K562 (cell line): ENCODE measurements around the gene TTC28. TPM values are rescaled to one million over a fixed set of nuclear protein-coding genes. Genes with fewer than 3 reads are reported as not detected.

Experiments used
- ARID1B ChIP-seq: fragments of 450-650 bp; IDR thresholded peaks from 2 replicates; pipeline ENCODE4 v1.6.1; 2016; ENCODE audit warnings: antibody characterized with exemption, mild to moderate bottlenecking, inconsistent platforms
- C11orf30 ChIP-seq: fragments of 450-650 bp; IDR thresholded peaks from 2 replicates; pipeline ENCODE4 v1.6.1; 2016; ENCODE audit warnings: low read depth, mild to moderate bottlenecking
- DPF2 ChIP-seq: fragments of 450-650 bp; IDR thresholded peaks from 2 replicates; pipeline ENCODE4 v1.6.1; 2016
- E4F1 ChIP-seq: fragments of 250-450 bp; sonication (Bioruptor Pico); IDR thresholded peaks from 2 replicates; pipeline ENCODE4 v1.5.0; 2021; ENCODE audit warnings: mild to moderate bottlenecking, borderline replicate concordance
- ELF2 ChIP-seq: fragments of 250-450 bp; sonication (Bioruptor Pico); IDR thresholded peaks from 2 replicates; pipeline ENCODE4 v1.5.0; 2021; ENCODE audit warnings: mild to moderate bottlenecking
- FOS ChIP-seq: IDR thresholded peaks from 3 replicates; pipeline ENCODE4 v1.6.1; 2011; ENCODE audit not compliant: insufficient read length; ENCODE audit errors: extremely low read depth
- FOXK1 ChIP-seq: sonication (generic); formaldehyde crosslinking; IDR thresholded peaks from 2 replicates; pipeline ENCODE4 v1.8.0; 2022; ENCODE audit warnings: missing genetic modification reagents, mild to moderate bottlenecking, borderline replicate concordance
- GATAD2B ChIP-seq: fragments of 450-650 bp; IDR thresholded peaks from 2 replicates; pipeline ENCODE4 v1.6.1; 2017; ENCODE audit warnings: mild to moderate bottlenecking, borderline replicate concordance
- HDAC6 ChIP-seq: IDR thresholded peaks from 2 replicates; pipeline ENCODE4 v1.6.1; 2012; ENCODE audit warnings: low read depth, mild to moderate bottlenecking, control low read depth, inconsistent platforms, low read length, moderate library complexity
- MAFF ChIP-seq: IDR thresholded peaks from 2 replicates; pipeline ENCODE4 v1.6.1; 2012; ENCODE audit warnings: low read length, improper control_type of control experiment
- RFX1 ChIP-seq: fragments of 450-650 bp; IDR thresholded peaks from 2 replicates; pipeline ENCODE4 v1.6.1; 2016; ENCODE audit warnings: mild to moderate bottlenecking, moderate library complexity
- RFX5 ChIP-seq: IDR thresholded peaks from 2 replicates; pipeline ENCODE4 v1.6.1; 2011; ENCODE audit warnings: low read depth, mild to moderate bottlenecking, improper control_type of control experiment, low read length
- RHOXF2B ChIP-seq: fragments of 250-450 bp; sonication (Bioruptor Pico); conservative IDR thresholded peaks from 2 replicates; pipeline ENCODE4 v1.5.1; 2021
- RUNX1 ChIP-seq: sonication (generic); IDR thresholded peaks from 2 replicates; pipeline ENCODE4 v1.6.1; 2016; ENCODE audit warnings: antibody characterized with exemption, low read depth
- SMARCA4 ChIP-seq: fragments of 450-650 bp; IDR thresholded peaks from 2 replicates; pipeline ENCODE4 v1.6.1; 2016
- U2AF1 ChIP-seq: fragments of 200-400 bp; formaldehyde crosslinking; optimal IDR thresholded peaks from 2 replicates; pipeline ENCODE3; 2017; ENCODE audit warnings: mild to moderate bottlenecking, low read depth, low read length, moderate library complexity
- ZNF143 ChIP-seq: sonication (generic); formaldehyde crosslinking; IDR thresholded peaks from 2 replicates; pipeline ENCODE4 v1.9.0; 2022; ENCODE audit warnings: mild to moderate bottlenecking, missing genetic modification reagents
- ZNF695 ChIP-seq: fragments of 450-650 bp; formaldehyde crosslinking; IDR thresholded peaks from 2 replicates; pipeline ENCODE4 v1.4.0; 2020; ENCODE audit warnings: mild to moderate bottlenecking, moderate library complexity
- ZNF717 ChIP-seq: fragments of 250-450 bp; sonication (Bioruptor Pico); IDR thresholded peaks from 2 replicates; pipeline ENCODE4 v1.5.0; 2021
- polyA plus RNA-seq, 8 experiments: library from polyadenylated mRNA; depleted of rRNA in 4 of 8; stranded (reverse) in 5 of 8; unstranded in 3 of 8; fragments of >200 nt; fragmentation: Nextera tagmentation in 2 of 8; fragmentation: Illumina TruSeq in 1 of 8; extraction: Ambion mirVana in 2 of 8; extraction: Trizol in 1 of 8; gene quantifications; 2 replicates each; pipeline versions ENCODE4 v1.2.1 to v1.2.3, GENCODE V29; 2011 to 2014; ENCODE audit warnings: inconsistent platforms in 1 of 8, missing spikeins in 1 of 8
- total RNA-seq, 7 experiments: library from RNA; depleted of rRNA in 6 of 7; stranded (reverse); fragments of >200 nt in 6 of 7; fragmentation: Illumina TruSeq in 2 of 7; extraction: Trizol in 2 of 7; gene quantifications; 2 replicates each; pipeline versions ENCODE4 v1.2.1 to v1.2.3, GENCODE V29; 2011 to 2021; ENCODE audit warnings: low replicate concordance in 1 of 7
- TF ChIP-seq, protein P1 (sequence below): sonication (generic); formaldehyde crosslinking; IDR thresholded peaks from 2 replicates; pipeline ENCODE4 v1.8.1; 2023; ENCODE audit warnings: mild to moderate bottlenecking, missing genetic modification reagents

TTC28 gene
- total and polyA plus RNA-seq, 9 of the 15 experiments (the other 6 are each of a cell fraction or from before 2014, with no cell fraction given): 0.22 to 10.7 (median 3.1) TPM

DNA sequence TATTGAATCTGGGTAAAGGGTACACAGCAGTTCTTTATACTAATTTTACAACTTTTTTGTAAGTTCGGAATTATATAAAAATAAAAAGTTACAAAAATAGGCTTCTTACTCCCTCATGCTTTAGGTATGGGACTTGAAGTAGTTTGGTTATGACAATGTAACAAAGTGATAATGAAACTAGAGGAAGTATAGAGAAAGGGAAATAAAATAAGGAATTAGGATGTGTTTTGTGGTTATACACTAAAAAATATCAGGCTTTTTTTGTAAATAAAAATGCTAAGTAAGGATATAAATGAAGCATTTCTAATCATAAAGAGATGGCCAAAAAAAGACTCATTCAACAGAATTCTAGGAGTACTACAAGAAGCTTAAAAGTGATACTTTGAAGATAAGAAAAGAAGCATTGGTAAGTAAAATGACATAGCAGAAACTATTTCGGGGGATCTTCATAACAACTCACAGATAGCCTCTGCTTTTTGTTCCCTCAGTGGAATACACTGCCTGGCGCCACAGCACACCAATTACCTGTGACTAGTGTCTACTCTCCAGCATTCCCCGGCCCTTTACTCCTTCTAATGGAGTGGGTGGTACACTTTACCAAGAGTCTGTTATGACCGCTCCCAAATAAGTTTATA, 437.9 kb downstream of the TTC28 start (continued):
- no peak for TF ChIP-seq U2AF1
- TF ChIP-seq, protein P1, sequence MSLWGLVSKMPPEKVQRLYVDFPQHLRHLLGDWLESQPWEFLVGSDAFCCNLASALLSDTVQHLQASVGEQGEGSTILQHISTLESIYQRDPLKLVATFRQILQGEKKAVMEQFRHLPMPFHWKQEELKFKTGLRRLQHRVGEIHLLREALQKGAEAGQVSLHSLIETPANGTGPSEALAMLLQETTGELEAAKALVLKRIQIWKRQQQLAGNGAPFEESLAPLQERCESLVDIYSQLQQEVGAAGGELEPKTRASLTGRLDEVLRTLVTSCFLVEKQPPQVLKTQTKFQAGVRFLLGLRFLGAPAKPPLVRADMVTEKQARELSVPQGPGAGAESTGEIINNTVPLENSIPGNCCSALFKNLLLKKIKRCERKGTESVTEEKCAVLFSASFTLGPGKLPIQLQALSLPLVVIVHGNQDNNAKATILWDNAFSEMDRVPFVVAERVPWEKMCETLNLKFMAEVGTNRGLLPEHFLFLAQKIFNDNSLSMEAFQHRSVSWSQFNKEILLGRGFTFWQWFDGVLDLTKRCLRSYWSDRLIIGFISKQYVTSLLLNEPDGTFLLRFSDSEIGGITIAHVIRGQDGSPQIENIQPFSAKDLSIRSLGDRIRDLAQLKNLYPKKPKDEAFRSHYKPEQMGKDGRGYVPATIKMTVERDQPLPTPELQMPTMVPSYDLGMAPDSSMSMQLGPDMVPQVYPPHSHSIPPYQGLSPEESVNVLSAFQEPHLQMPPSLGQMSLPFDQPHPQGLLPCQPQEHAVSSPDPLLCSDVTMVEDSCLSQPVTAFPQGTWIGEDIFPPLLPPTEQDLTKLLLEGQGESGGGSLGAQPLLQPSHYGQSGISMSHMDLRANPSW (CRISPR knock-in tag): no peak
- no peak for TF ChIP-seq ZNF695 (CRISPR knock-in tag)
- no peak for TF ChIP-seq RHOXF2B (CRISPR knock-in tag)
- no peak for TF ChIP-seq FOS
- TF ChIP-seq RUNX1: no peak
- peak; percentile 56; the same call in 1 of the 2 replicates for TF ChIP-seq MAFF
- TF ChIP-seq FOXK1 (CRISPR knock-in tag): no peak
- no peak for TF ChIP-seq GATAD2B
- TF ChIP-seq ARID1B: peak; percentile 47; the same call in 1 of the 2 replicates
- no peak for TF ChIP-seq RFX1
- peak; percentile 83 for TF ChIP-seq C11orf30
- no peak for TF ChIP-seq HDAC6
- peak; percentile 48; the same call in 1 of the 2 replicates for TF ChIP-seq SMARCA4
- TF ChIP-seq ELF2: no peak
- TF ChIP-seq RFX5: no peak
- TF ChIP-seq E4F1: no peak
- TF ChIP-seq DPF2: peak; percentile 62
- TF ChIP-seq ZNF143 (CRISPR knock-in tag): no peak
- TF ChIP-seq ZNF717: no peak
